ENCODE measurements around the gene SESN2. TPM values are rescaled to one million over a fixed set of nuclear protein-coding genes. Genes with fewer than 3 reads are reported as not detected.

Gene SESN2
- total and polyA plus RNA-seq, 10 of the 15 experiments (the other 5 are each of a cell fraction or from before 2014, with no cell fraction given) = 1.5 to 40.9 (median 17.8) TPM

DNA sequence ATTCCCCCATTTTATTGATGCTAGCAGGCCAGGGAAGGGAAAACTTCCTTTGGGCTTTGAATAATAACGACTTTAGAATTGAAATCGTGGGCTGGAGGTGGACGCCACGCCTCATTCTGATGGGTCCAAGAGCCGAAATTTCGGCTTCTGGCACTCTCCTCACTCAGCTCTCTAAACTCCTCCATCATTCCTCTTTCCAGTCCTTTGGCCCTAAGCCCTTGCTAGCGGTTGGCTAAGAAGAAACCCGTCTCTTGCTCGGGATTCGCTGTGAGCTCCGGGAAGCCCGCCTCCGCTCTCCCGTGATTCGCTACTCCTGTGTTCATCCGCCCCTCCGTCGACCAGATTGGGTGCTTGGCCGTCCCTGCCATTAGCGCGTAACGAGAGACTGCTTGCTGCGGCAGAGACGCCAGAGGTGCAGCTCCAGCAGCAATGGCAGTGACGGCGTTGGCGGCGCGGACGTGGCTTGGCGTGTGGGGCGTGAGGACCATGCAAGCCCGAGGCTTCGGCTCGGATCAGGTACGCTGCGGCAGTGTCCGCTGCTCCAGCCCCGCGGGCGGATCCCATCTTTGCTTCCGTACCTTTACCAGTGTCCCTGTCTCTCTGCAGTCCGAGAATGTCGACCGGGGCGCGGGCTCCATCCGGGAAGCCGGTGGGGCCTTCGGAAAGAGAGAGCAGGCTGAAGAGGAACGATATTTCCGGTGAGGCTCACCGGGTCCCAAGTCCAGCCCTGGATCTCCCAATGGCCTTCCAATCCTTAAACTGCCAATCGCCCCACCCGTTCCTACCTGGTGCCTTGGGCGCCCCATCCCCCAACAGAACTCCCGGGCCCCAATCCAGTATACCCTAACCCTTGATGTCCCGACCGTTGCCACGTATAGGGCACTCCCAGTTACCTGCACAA lies 23.3 kb upstream of the SESN2 start, which contains the start of gene ATP5IF1 (continued):
- peak in 1 of 2 experiments; percentile 28; a peak in 1 of 4 replicates for TF ChIP-seq BHLHE40 (IDR thresholded peaks at IDR 0.05; ENCODE audit: borderline replicate concordance in 1 of 2, low read depth in 2 of 2, low read length in 1 of 2)
- no peak for TF ChIP-seq EGR1 (IDR thresholded peaks at IDR 0.05; ENCODE audit: borderline replicate concordance in 1 of 2, low read depth in 2 of 2, low read length in 2 of 2)
- TF ChIP-seq DPF2 (IDR thresholded peaks at IDR 0.05) = peak; percentile 60; the same call in 1 of the 2 replicates
- TF ChIP-seq CBFB (IDR thresholded peaks at IDR 0.05; ENCODE audit: low read depth) = peak; percentile 64; the same call in 1 of the 2 replicates
- TF ChIP-seq SUPT20H (IDR thresholded peaks at IDR 0.05; ENCODE audit: borderline replicate concordance, control insufficient read depth, low read depth, low read length) = no peak
- peak; percentile 98 for TF ChIP-seq POLR2AphosphoS5 (IDR thresholded peaks at IDR 0.05; ENCODE audit: low read length)
- no peak for TF ChIP-seq HDAC2 (IDR thresholded peaks at IDR 0.05)
- peak; percentile 77; the same call in 1 of the 2 replicates for TF ChIP-seq NBN (IDR thresholded peaks at IDR 0.05)
- TF ChIP-seq, protein P1, sequence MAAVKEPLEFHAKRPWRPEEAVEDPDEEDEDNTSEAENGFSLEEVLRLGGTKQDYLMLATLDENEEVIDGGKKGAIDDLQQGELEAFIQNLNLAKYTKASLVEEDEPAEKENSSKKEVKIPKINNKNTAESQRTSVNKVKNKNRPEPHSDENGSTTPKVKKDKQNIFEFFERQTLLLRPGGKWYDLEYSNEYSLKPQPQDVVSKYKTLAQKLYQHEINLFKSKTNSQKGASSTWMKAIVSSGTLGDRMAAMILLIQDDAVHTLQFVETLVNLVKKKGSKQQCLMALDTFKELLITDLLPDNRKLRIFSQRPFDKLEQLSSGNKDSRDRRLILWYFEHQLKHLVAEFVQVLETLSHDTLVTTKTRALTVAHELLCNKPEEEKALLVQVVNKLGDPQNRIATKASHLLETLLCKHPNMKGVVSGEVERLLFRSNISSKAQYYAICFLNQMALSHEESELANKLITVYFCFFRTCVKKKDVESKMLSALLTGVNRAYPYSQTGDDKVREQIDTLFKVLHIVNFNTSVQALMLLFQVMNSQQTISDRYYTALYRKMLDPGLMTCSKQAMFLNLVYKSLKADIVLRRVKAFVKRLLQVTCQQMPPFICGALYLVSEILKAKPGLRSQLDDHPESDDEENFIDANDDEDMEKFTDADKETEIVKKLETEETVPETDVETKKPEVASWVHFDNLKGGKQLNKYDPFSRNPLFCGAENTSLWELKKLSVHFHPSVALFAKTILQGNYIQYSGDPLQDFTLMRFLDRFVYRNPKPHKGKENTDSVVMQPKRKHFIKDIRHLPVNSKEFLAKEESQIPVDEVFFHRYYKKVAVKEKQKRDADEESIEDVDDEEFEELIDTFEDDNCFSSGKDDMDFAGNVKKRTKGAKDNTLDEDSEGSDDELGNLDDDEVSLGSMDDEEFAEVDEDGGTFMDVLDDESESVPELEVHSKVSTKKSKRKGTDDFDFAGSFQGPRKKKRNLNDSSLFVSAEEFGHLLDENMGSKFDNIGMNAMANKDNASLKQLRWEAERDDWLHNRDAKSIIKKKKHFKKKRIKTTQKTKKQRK (IDR thresholded peaks at IDR 0.05; ENCODE audit: low read depth, low read length) = peak; percentile 82
- no peak for TF ChIP-seq MYC (IDR thresholded peaks at IDR 0.05; ENCODE audit: insufficient read depth, insufficient read length, insufficient replicate concordance, low read length, severe bottlenecking)
- peak; percentile 35; the same call in 1 of the 2 replicates for TF ChIP-seq ATF7 (IDR thresholded peaks at IDR 0.05; ENCODE audit: low read depth)
- peak; percentile 92; the same call in 1 of the 2 replicates for TF ChIP-seq SMAD5 (IDR thresholded peaks at IDR 0.05; ENCODE audit: low read depth)
- TF ChIP-seq LARP7 (IDR thresholded peaks at IDR 0.05) = peak; percentile 80
- TF ChIP-seq, protein P2, sequence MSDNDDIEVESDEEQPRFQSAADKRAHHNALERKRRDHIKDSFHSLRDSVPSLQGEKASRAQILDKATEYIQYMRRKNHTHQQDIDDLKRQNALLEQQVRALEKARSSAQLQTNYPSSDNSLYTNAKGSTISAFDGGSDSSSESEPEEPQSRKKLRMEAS (IDR thresholded peaks at IDR 0.05; ENCODE audit: low read depth, low read length) = peak; percentile 63; the same call in 1 of the 2 replicates
- TF ChIP-seq, protein P3, sequence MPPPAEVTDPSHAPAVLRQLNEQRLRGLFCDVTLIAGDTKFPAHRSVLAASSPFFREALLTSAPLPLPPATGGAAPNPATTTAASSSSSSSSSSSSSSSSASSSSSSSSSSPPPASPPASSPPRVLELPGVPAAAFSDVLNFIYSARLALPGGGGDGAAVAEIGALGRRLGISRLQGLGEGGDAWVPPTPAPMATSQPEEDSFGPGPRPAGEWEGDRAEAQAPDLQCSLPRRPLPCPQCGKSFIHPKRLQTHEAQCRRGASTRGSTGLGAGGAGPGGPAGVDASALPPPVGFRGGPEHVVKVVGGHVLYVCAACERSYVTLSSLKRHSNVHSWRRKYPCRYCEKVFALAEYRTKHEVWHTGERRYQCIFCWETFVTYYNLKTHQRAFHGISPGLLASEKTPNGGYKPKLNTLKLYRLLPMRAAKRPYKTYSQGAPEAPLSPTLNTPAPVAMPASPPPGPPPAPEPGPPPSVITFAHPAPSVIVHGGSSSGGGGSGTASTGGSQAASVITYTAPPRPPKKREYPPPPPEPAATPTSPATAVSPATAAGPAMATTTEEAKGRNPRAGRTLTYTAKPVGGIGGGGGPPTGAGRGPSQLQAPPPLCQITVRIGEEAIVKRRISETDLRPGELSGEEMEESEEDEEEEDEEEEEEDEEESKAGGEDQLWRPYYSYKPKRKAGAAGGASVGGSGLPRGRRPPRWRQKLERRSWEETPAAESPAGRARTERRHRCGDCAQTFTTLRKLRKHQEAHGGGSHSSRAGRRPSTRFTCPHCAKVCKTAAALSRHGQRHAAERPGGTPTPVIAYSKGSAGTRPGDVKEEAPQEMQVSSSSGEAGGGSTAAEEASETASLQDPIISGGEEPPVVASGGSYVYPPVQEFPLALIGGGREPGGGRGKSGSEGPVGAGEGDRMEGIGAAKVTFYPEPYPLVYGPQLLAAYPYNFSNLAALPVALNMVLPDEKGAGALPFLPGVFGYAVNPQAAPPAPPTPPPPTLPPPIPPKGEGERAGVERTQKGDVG (CRISPR knock-in tag; IDR thresholded peaks at IDR 0.05) = no peak
- TF ChIP-seq NFYB (IDR thresholded peaks at IDR 0.05; ENCODE audit: insufficient read depth, low read depth, low read length) = peak; percentile 99
- TF ChIP-seq STAT3 (IDR thresholded peaks at IDR 0.05; ENCODE audit: low read depth, low read length) = no peak
- TF ChIP-seq, protein P4, sequence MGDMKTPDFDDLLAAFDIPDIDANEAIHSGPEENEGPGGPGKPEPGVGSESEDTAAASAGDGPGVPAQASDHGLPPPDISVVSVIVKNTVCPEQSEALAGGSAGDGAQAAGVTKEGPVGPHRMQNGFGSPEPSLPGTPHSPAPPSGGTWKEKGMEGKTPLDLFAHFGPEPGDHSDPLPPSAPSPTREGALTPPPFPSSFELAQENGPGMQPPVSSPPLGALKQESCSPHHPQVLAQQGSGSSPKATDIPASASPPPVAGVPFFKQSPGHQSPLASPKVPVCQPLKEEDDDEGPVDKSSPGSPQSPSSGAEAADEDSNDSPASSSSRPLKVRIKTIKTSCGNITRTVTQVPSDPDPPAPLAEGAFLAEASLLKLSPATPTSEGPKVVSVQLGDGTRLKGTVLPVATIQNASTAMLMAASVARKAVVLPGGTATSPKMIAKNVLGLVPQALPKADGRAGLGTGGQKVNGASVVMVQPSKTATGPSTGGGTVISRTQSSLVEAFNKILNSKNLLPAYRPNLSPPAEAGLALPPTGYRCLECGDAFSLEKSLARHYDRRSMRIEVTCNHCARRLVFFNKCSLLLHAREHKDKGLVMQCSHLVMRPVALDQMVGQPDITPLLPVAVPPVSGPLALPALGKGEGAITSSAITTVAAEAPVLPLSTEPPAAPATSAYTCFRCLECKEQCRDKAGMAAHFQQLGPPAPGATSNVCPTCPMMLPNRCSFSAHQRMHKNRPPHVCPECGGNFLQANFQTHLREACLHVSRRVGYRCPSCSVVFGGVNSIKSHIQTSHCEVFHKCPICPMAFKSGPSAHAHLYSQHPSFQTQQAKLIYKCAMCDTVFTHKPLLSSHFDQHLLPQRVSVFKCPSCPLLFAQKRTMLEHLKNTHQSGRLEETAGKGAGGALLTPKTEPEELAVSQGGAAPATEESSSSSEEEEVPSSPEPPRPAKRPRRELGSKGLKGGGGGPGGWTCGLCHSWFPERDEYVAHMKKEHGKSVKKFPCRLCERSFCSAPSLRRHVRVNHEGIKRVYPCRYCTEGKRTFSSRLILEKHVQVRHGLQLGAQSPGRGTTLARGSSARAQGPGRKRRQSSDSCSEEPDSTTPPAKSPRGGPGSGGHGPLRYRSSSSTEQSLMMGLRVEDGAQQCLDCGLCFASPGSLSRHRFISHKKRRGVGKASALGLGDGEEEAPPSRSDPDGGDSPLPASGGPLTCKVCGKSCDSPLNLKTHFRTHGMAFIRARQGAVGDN (IDR thresholded peaks at IDR 0.05) = peak; percentile 72

All from GM12878 (cell line).